Endothelial cell of umbilical vein (primary cell): ENCODE measurements around the gene FKBP8. TPM values are rescaled to one million over a fixed set of nuclear protein-coding genes. Genes with fewer than 3 reads are reported as not detected.

Source experiments
- BruUV-seq: library from RNA; stranded (reverse); fragments of 400-500 nt; replicated peaks from 2 replicates; lab custom pipeline; 2021; lab: Mats Ljungman, UMichigan
- CTCF ChIA-PET: fragments of 300-600, 350-600 bp; sonication (Branson Sonifier 250); formaldehyde crosslinking; loops from one replicate; lab custom pipeline; 2021; ENCODE audit warnings: antibody characterized with exemption, inconsistent platforms; lab: Charles Lee
- POLR2A ChIA-PET: fragments of 300-600, 350-600 bp; sonication (Branson Sonifier 250); formaldehyde crosslinking; loops from one replicate; lab custom pipeline; 2021; ENCODE audit warnings: antibody characterized with exemption, inconsistent platforms; lab: Charles Lee
- DNase-seq: peaks from one replicate; pipeline ENCODE4 v3.0.0-alpha.2; 2011; ENCODE audit warnings: low read depth, low spot score
- FAIRE-seq: peaks from 2 replicates; lab custom pipeline; 2011; peaks lifted over from hg19 to GRCh38; lab: Jason Lieb, UNC
- H2AFZ ChIP-seq: 2 replicates; pipeline ENCODE4 v1.6.0; 2012; ENCODE audit warnings: low read depth, low read length, control low read depth, inconsistent platforms
- H3K27ac ChIP-seq: 2 replicates; pipeline ENCODE4 v1.5.1; 2011; ENCODE audit warnings: low read depth, mild to moderate bottlenecking, control low read depth, low read length, moderate library complexity; ENCODE audit not compliant: insufficient read depth
- H3K27me3 ChIP-seq, 2 experiments: 2 replicates each; pipeline versions ENCODE4 v1.6.0 to v1.6.1; 2011; ENCODE audit warnings: low read length in 2 of 2, mixed read lengths in 1 of 2; ENCODE audit not compliant: control insufficient read depth in 2 of 2, insufficient read depth in 2 of 2
- H3K36me3 ChIP-seq, 2 experiments: 2 replicates in 1 of 2; 3 replicates in 1 of 2; pipeline ENCODE4 v1.5.1; 2011; ENCODE audit warnings: low read length in 2 of 2, mild to moderate bottlenecking in 1 of 2, moderate library complexity in 1 of 2; ENCODE audit not compliant: control insufficient read depth in 2 of 2, insufficient read depth in 2 of 2; ENCODE audit errors: extremely low read depth in 1 of 2
- H3K4me1 ChIP-seq: 3 replicates; pipeline ENCODE4 v1.5.1; 2011; ENCODE audit warnings: mild to moderate bottlenecking, low read length; ENCODE audit not compliant: control insufficient read depth, insufficient read depth; ENCODE audit errors: extremely low read depth
- H3K4me2 ChIP-seq: 2 replicates; pipeline ENCODE4 v1.6.1; 2011; ENCODE audit warnings: low read length, control low read depth, mixed read lengths; ENCODE audit not compliant: insufficient read depth
- H3K4me3 ChIP-seq, 3 experiments: fragments of 200-600 bp in 1 of 3; sonication (generic), shearing (Covaris generic) in 1 of 3; replicated peaks in 1 of 3; 2 replicates each; pipeline ENCODE4 v1.5.1; 2011 to 2016; ENCODE audit warnings: control low read depth in 3 of 3, low read length in 3 of 3, mild to moderate bottlenecking in 2 of 3, inconsistent platforms in 1 of 3, low read depth in 1 of 3, moderate library complexity in 1 of 3; ENCODE audit not compliant: insufficient read depth in 1 of 3
- H3K79me2 ChIP-seq: 2 replicates; pipeline ENCODE4 v1.6.0; 2012; ENCODE audit warnings: low read length, inconsistent platforms; ENCODE audit not compliant: control insufficient read depth, insufficient read depth
- H3K9ac ChIP-seq: replicated peaks from 2 replicates; pipeline ENCODE3; 2011; ENCODE audit warnings: low read length, control low read depth; ENCODE audit not compliant: insufficient read depth; ENCODE audit errors: extremely low read depth
- H3K9me1 ChIP-seq: replicated peaks from 3 replicates; pipeline ENCODE4 v1.6.0; 2011; ENCODE audit warnings: mild to moderate bottlenecking, low read length; ENCODE audit not compliant: control insufficient read depth, insufficient read depth; ENCODE audit errors: extremely low read depth
- H3K9me3 ChIP-seq: replicated peaks from 2 replicates; pipeline ENCODE4 v1.5.1; 2012; ENCODE audit warnings: low read length, inconsistent platforms; ENCODE audit not compliant: control insufficient read depth, insufficient read depth
- H4K20me1 ChIP-seq: replicated peaks from 2 replicates; pipeline ENCODE3; 2011; ENCODE audit warnings: mild to moderate bottlenecking, low read length; ENCODE audit not compliant: control insufficient read depth, insufficient read depth; ENCODE audit errors: extremely low read depth
- CTCF ChIP-seq, 2 donors: IDR thresholded peaks; 1 replicate in 1 of 2; 2 replicates in 1 of 2; pipeline ENCODE4 v1.5.1; 2011; ENCODE audit warnings: low read length in 2 of 2, mild to moderate bottlenecking in 2 of 2, moderate library complexity in 2 of 2, control low read depth in 1 of 2, inconsistent platforms in 1 of 2, low read depth in 1 of 2; ENCODE audit not compliant: insufficient read depth in 1 of 2; ENCODE audit errors: extremely low read depth in 1 of 2
- EZH2 ChIP-seq: IDR thresholded peaks from 2 replicates; pipeline ENCODE4 v1.6.1; 2012; ENCODE audit warnings: borderline replicate concordance, low read depth, mild to moderate bottlenecking, moderate library complexity, low read length, inconsistent platforms; ENCODE audit not compliant: severe bottlenecking
- FOS ChIP-seq: IDR thresholded peaks from 2 replicates; pipeline ENCODE4 v1.6.1; 2011; ENCODE audit warnings: mild to moderate bottlenecking, low read length, moderate library complexity, borderline replicate concordance; ENCODE audit not compliant: insufficient read depth
- GATA2 ChIP-seq: IDR thresholded peaks from 2 replicates; pipeline ENCODE4 v1.7.0; 2011; ENCODE audit warnings: low read depth, mild to moderate bottlenecking, moderate library complexity, mixed read lengths, low read length; ENCODE audit not compliant: insufficient read length, insufficient read depth
- JUN ChIP-seq: IDR thresholded peaks from 2 replicates; pipeline ENCODE4 v1.6.1; 2011; ENCODE audit warnings: borderline replicate concordance, low read depth; ENCODE audit not compliant: insufficient read length, insufficient read depth
- MAX ChIP-seq: IDR thresholded peaks from 2 replicates; pipeline ENCODE4 v1.6.1; 2011; ENCODE audit not compliant: insufficient read depth, insufficient read length
- MYC ChIP-seq: IDR thresholded peaks from one replicate; pipeline ENCODE4 v1.6.1; 2011; ENCODE audit warnings: mild to moderate bottlenecking, low read depth, low read length
- POLR2A ChIP-seq: IDR thresholded peaks from 2 replicates; pipeline ENCODE4 v1.6.1; 2012; ENCODE audit warnings: low read depth, mild to moderate bottlenecking, control low read depth, low read length
- POLR2AphosphoS5 ChIP-seq: IDR thresholded peaks from 2 replicates; pipeline ENCODE4 v1.6.1; 2012; ENCODE audit warnings: low read depth, mild to moderate bottlenecking, control low read depth, low read length, moderate library complexity; ENCODE audit not compliant: insufficient read depth
- dilution Hi-C: fragments of 300-500 bp; cut with MboI; formaldehyde crosslinking; loops from one replicate; pipeline ENCODE4 v1.15.0; 2019; ENCODE audit warnings: low sequenced_read_pairs; ENCODE audit not compliant: extremely low pct_ligation_motif_present
- intact Hi-C: fragments of 100-400 bp; cut with micrococcal nuclease; formaldehyde crosslinking; loops from one replicate; pipeline ENCODE4 v1.10.0; 2022
- polyA plus RNA-seq, 4 experiments: library from polyadenylated mRNA; depleted of rRNA in 3 of 4; stranded (reverse) in 3 of 4; unstranded in 1 of 4; fragments of >200 nt; gene quantifications; 2 replicates each; pipeline versions ENCODE4 v1.2.1 to v1.2.3, GENCODE V29; 2011 to 2012; ENCODE audit warnings: missing spikeins in 1 of 4
- total RNA-seq: library from RNA; stranded (reverse); gene quantifications from 2 replicates; pipeline ENCODE4 v1.2.3, GENCODE V29; 2021

FKBP8 gene
- total and polyA plus RNA-seq, 2 donors (not counting 3 experiments of a cell fraction or from before 2014, with no cell fraction given): 150 to 173 TPM

GRCh38 chr19:18496167-18496979 is 47.0 kb downstream of the FKBP8 start:
- Histone ChIP-seq H3K4me1 (peaks cover 6% of the 10 kb centered on the region), H4K20me1 (no peaks in the 10 kb centered on the region), H3K36me3 (no peaks in the 10 kb centered on the region), H3K79me2 (peaks cover 62% of the 10 kb centered on the region), H2AFZ (no peak overlapping the region), H3K9me3 (no peaks in the 10 kb centered on the region), H3K9me1 (no peaks in the 10 kb centered on the region), H3K27ac (no peak overlapping the region), H3K4me2 (no peak overlapping the region), H3K27me3 (no peaks in the 10 kb centered on the region), H3K4me3 (no peak overlapping the region), H3K9ac (no peak overlapping the region)
- intact Hi-C loops: no loop called here
- BruUV-seq: no TSS peak
- dilution Hi-C loops: no loop called here
- FAIRE-seq: no peak
- POLR2A ChIA-PET: interaction anchor here (0.6 kb wide), 1 partner anchor 23 kb away, joined by 3 read pairs; no protein-coding TSS in a partner anchor
- CTCF ChIA-PET: interaction anchor here (1.2 to 3.5 kb wide), 7 partner anchors 8 to 93 kb away, joined by 3 to 16 read pairs (median 3); partner anchors contain the start of gene REX1BD
- TF ChIP-seq EZH2 (no peak), MAX (no peak), JUN (no peak), FOS (no peak), GATA2 (no peak), POLR2AphosphoS5 (no peak), MYC (no peak), CTCF (IDR thresholded peaks at IDR 0.05; ENCODE audit: extremely low read depth in 1 of 2, insufficient read depth in 1 of 2, low read depth in 1 of 2, low read length in 2 of 2) (no peak), POLR2A (no peak)
- no peak for DNase-seq
